Astrocyte of the cerebellum (primary cell): ENCODE results near the gene TEX264.

Experiments used
- DNase-seq: peaks from one replicate; pipeline ENCODE4 v3.0.0-alpha.2; 2011; ENCODE audit warnings: low read depth
- H3K4me3 ChIP-seq: 2 replicates; pipeline ENCODE4 v1.5.1; 2011; ENCODE audit warnings: mild to moderate bottlenecking, low read depth, low read length, moderate library complexity
- in situ Hi-C: cut with HindIII; loops from 2 replicates; pipeline ENCODE4 v1.10.0; 2017; ENCODE audit warnings: low sequenced_read_pairs
- TF ChIP-seq, protein P1 (sequence below): IDR thresholded peaks from 2 replicates; pipeline ENCODE4 v1.5.1; 2012; ENCODE audit warnings: low read length, low read depth, moderate library complexity, mild to moderate bottlenecking; ENCODE audit errors: missing control alignments

Gene TEX264

DNA sequence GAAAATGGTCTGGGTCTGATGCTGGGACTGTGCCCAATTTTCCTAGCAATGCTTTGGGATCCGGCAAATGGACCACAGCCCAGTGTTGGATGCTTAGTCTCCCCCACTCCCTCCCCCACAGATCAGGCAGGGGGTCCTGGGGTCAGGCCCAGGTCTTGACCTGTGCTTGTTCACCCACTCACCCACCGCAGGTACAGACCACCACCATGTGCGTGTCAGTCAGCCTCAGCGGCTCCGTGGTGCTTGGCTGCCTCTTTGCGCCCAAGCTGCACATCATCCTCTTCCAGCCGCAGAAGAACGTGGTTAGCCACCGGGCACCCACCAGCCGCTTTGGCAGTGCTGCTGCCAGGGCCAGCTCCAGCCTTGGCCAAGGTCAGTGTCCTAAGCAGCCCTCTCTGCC is 46.4 kb downstream of the TEX264 start:
- in situ Hi-C loops = no loop called here
- TF ChIP-seq, protein P1, sequence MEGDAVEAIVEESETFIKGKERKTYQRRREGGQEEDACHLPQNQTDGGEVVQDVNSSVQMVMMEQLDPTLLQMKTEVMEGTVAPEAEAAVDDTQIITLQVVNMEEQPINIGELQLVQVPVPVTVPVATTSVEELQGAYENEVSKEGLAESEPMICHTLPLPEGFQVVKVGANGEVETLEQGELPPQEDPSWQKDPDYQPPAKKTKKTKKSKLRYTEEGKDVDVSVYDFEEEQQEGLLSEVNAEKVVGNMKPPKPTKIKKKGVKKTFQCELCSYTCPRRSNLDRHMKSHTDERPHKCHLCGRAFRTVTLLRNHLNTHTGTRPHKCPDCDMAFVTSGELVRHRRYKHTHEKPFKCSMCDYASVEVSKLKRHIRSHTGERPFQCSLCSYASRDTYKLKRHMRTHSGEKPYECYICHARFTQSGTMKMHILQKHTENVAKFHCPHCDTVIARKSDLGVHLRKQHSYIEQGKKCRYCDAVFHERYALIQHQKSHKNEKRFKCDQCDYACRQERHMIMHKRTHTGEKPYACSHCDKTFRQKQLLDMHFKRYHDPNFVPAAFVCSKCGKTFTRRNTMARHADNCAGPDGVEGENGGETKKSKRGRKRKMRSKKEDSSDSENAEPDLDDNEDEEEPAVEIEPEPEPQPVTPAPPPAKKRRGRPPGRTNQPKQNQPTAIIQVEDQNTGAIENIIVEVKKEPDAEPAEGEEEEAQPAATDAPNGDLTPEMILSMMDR = no peak
- H3K4me3 ChIP-seq = no peak overlapping the region
- DNase-seq = no peak

DNA sequence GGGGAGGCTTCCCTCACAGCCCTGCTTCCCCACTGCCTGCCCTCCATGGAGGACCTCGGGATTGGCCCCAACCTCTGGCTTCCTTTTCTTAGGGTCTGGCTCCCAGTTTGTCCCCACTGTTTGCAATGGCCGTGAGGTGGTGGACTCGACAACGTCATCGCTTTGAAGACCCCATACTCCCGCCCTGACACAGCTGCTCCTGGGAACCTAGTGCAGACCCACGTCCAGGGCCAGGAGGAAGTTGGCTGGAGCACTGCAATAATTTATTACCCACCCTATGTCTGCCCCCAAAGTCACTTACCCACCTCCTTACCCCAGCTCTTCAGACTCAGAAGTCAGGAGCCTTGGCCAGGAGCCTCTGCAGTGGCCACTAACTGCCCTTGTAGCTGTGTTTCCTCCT is 46.9 kb downstream of the TEX264 start:
- no peak for DNase-seq
- in situ Hi-C loops = no loop called here
- TF ChIP-seq, protein P1 = no peak
- no peak overlapping the region for H3K4me3 ChIP-seq

DNA sequence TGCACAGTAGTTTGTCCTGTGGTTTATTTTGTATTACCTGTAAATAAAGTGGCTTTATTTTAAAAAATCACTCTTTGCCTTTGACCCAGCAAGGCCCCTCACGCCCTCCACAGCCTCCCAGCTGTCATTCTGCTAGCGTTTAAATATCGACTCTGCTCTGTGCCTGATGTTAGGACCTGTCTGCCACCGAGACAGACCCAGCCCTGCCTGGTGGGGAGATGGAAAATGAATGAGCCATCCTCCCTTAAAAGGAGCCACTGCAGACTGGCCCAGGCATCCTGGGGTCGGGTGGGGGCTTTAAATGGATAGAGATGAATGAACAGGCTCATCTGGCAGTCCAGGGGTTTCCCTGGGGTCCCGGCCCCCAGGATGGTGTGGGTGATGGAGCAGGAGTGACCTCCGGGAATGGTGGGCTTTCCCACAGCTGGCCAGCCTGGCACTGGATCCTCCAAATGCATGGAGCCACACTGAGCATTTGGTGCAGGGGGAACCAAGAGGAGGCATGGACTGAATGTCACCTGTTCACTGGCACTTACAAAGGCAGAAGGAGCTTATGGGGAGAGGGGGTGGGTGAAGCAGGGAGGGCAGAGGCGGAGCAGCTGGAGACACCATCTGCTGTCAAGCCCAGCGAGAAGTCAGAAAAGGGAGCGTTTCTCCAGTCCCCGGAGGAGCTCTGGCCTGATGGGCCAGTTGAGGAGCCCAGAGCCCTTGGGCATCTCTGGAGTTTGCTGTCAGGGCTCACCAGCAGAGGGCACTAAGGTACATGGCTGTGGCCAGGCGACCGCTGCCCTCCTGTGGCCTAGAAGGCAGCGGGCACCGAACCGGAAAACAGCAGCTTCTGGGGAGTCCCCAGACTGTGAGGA is 47.7 kb downstream of the TEX264 start:
- no peak for DNase-seq
- TF ChIP-seq, protein P1 = peak; percentile 41
- H3K4me3 ChIP-seq = no peak overlapping the region
- in situ Hi-C loops = no loop called here

- TF ChIP-seq, protein P1 = peak; percentile 33
- no peak overlapping the region for H3K4me3 ChIP-seq
- in situ Hi-C loops = no loop called here
- no peak for DNase-seq
These were observed 48.5 kb downstream of the TEX264 start for GRCh38 chr3:51719410-51720025.

DNA sequence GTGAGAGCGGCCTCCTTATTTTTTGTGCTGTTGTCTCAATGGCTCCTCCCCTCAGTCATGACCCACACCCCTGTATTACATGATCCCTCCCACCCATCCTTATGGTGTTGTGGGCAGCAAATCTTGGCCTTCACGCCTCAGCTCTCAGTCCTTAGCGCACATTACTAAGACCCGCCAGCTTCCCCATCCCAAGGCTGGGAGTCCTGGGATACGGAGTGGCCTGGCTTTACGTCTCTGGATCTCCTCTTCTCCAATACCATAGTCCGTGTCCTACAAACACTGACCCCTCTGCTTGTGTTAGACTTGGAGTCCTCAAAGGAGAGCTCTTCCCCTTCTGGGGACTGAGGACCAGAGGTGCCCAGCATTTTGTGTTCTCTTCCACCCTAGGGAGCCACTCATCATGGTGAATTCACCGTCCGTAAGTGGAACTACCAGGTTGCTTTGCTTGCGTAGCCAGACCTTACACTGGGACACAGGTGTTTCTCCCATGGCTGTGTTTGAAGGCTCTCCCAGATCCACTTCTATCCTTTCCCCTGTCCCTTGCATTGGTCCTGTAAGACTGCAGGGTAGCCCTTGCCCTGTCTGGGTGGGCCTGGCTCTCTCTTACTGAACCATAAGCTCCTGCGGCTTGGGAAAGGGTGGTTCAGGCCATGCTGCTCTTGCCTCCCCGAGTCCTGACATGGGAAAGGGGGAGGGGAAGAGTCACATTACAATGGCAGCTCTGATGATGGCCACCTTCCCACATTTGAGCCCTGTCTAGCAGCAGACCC is 49.4 kb downstream of the TEX264 start:
- no peak overlapping the region for H3K4me3 ChIP-seq
- in situ Hi-C loops = no loop called here
- no peak for DNase-seq
- TF ChIP-seq, protein P1 = no peak

DNA sequence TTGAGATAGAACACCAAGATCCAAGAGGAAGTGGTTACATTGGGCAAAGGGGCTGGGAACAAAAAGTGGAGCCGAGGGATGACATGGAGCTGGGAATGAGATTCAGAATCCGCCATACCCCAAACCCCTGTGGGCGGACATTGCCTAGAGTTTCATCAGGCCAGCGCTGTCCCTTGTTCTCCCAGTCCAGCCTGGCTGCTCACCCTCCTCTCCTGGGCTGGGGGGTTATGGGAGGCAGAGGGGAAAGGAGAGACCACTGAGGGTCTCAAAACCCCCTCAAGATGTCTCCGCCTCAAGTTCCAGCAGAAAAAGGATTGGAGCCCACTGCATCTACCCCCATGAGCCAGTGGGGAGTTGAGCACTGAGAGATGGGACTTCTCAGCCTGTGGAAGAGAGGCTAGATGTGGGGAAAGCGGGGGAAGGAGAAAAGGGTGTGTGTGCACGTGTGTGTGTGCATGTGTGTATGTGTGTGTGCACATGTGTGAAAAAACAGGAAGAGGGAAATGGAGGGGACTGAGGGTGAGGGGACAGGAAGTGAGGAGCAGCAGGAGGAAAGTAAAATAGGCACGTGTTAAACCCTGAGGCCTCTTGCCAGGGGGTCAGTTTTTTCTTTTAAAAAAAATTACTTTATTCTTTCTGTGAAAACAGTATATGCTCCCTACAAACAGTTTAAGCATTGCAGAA is 50.2 kb downstream of the TEX264 start:
- TF ChIP-seq, protein P1 = no peak
- in situ Hi-C loops = no loop called here
- DNase-seq = no peak
- no peak overlapping the region for H3K4me3 ChIP-seq
